GM12872 (cell line): ENCODE results near the gene MSRB1.

Experiments
- CTCF ChIP-seq: IDR thresholded peaks from 3 replicates; pipeline ENCODE4 v1.5.1; 2011; ENCODE audit warnings: low read depth, mild to moderate bottlenecking, low read length, moderate library complexity; ENCODE audit not compliant: insufficient read depth

MSRB1 gene

GRCh38 chr16:1941162-1942046 lies 1.6 kb downstream of the MSRB1 start:
- no peak for TF ChIP-seq CTCF

GRCh38 chr16:1940273-1941161 lies 2.5 kb downstream of the MSRB1 start:
- no peak for TF ChIP-seq CTCF

- TF ChIP-seq CTCF, result no peak
Observed at GRCh38 chr16:1938910-1939309, 4.1 kb downstream of the MSRB1 start.

- TF ChIP-seq CTCF, result no peak
Observed at GRCh38 chr16:1938316-1938715, 4.7 kb downstream of the MSRB1 start.

GRCh38 chr16:1936945-1937479 lies 6.0 kb downstream of the MSRB1 start:
- TF ChIP-seq CTCF, result no peak

GRCh38 chr16:1933097-1933661 lies 9.8 kb downstream of the MSRB1 start:
- TF ChIP-seq CTCF, result no peak
